Skeletal muscle satellite cell (primary cell): ENCODE data around the gene KRTAP5-2.
A peak's percentile ranks its signal among the peaks of the same experiment; 100 is the strongest.

Experiments
- H3K27me3 ChIP-seq: 2 replicates; pipeline ENCODE4 v1.7.0; 2013; ENCODE audit warnings: low read length; ENCODE audit not compliant: control insufficient read depth, insufficient read depth
- H3K36me3 ChIP-seq: 2 replicates; pipeline ENCODE4 v1.7.0; 2013; ENCODE audit warnings: mild to moderate bottlenecking, control low read depth, low read length; ENCODE audit not compliant: insufficient read depth
- H3K4me1 ChIP-seq: 2 replicates; pipeline ENCODE4 v1.7.0; 2013; ENCODE audit warnings: low read length; ENCODE audit not compliant: control insufficient read depth, insufficient read depth
- H3K4me2 ChIP-seq: 2 replicates; pipeline ENCODE4 v1.7.0; 2013; ENCODE audit warnings: mild to moderate bottlenecking, low read length
- H3K4me3 ChIP-seq: 2 replicates; pipeline ENCODE4 v1.7.0; 2013; ENCODE audit warnings: low read length
- H3K9ac ChIP-seq: 2 replicates; pipeline ENCODE4 v1.7.0; 2013; ENCODE audit warnings: mild to moderate bottlenecking, low read depth, low read length, moderate library complexity
- H3K9me3 ChIP-seq: replicated peaks from 2 replicates; pipeline ENCODE4 v1.7.0; 2013; ENCODE audit warnings: mild to moderate bottlenecking, control low read depth, low read length

KRTAP5-2 gene

GRCh38 chr11:1564535-1565172 is 33.4 kb downstream of the KRTAP5-2 start:
- peaks cover 12% of the 10 kb centered on the region for H3K27me3 ChIP-seq

GRCh38 chr11:1563697-1564534 is 34.2 kb downstream of the KRTAP5-2 start:
- no peak overlapping the region for H3K4me2 ChIP-seq
- H3K4me3 ChIP-seq, result no peak overlapping the region
- peaks cover 9% of the 10 kb centered on the region for H3K27me3 ChIP-seq
- H3K9ac ChIP-seq, result no peak overlapping the region
- H3K4me1 ChIP-seq, result peaks cover 18% of the 10 kb centered on the region
- H3K9me3 ChIP-seq, result no peaks in the 10 kb centered on the region
- no peaks in the 10 kb centered on the region for H3K36me3 ChIP-seq

More at GRCh38 chr11:1564535-1565172, 33.4 kb downstream of the KRTAP5-2 start:
- Histone ChIP-seq H3K9me3 (no peaks in the 10 kb centered on the region), H3K9ac (no peak overlapping the region), H3K4me2 (no peak overlapping the region), H3K4me3 (no peak overlapping the region), H3K4me1 (peaks cover 11% of the 10 kb centered on the region), H3K36me3 (no peaks in the 10 kb centered on the region)

- peaks cover 9% of the 10 kb centered on the region for H3K27me3 ChIP-seq
- no peak overlapping the region for H3K4me2 ChIP-seq
- H3K9me3 ChIP-seq, result no peaks in the 10 kb centered on the region
- H3K36me3 ChIP-seq, result no peaks in the 10 kb centered on the region
- H3K4me1 ChIP-seq, result peaks cover 25% of the 10 kb centered on the region
- H3K4me3 ChIP-seq, result no peak overlapping the region
- no peak overlapping the region for H3K9ac ChIP-seq
Measured at GRCh38 chr11:1563149-1563638, 34.9 kb downstream of the KRTAP5-2 start.

- H3K4me2 ChIP-seq, result no peak overlapping the region
- peaks cover 26% of the 10 kb centered on the region for H3K4me1 ChIP-seq
- no peak overlapping the region for H3K4me3 ChIP-seq
- H3K27me3 ChIP-seq, result peaks cover 9% of the 10 kb centered on the region
- no peaks in the 10 kb centered on the region for H3K36me3 ChIP-seq
- H3K9me3 ChIP-seq, result no peaks in the 10 kb centered on the region
- H3K9ac ChIP-seq, result no peak overlapping the region
Measured at GRCh38 chr11:1562469-1563148, 35.5 kb downstream of the KRTAP5-2 start.

GRCh38 chr11:1561955-1562354 is 36.1 kb downstream of the KRTAP5-2 start:
- Histone ChIP-seq H3K9me3 (no peaks in the 10 kb centered on the region), H3K4me1 (peaks cover 26% of the 10 kb centered on the region), H3K4me2 (no peak overlapping the region), H3K9ac (no peak overlapping the region), H3K27me3 (peaks cover 9% of the 10 kb centered on the region), H3K36me3 (no peaks in the 10 kb centered on the region), H3K4me3 (no peak overlapping the region)

GRCh38 chr11:1561266-1561665 is 36.8 kb downstream of the KRTAP5-2 start:
- Histone ChIP-seq H3K36me3 (no peaks in the 10 kb centered on the region), H3K9me3 (no peaks in the 10 kb centered on the region), H3K27me3 (peaks cover 9% of the 10 kb centered on the region), H3K4me1 (peaks cover 26% of the 10 kb centered on the region), H3K4me3 (no peak overlapping the region), H3K9ac (no peak overlapping the region), H3K4me2 (no peak overlapping the region)

- Histone ChIP-seq H3K4me1 (peaks cover 26% of the 10 kb centered on the region), H3K4me3 (no peak overlapping the region), H3K27me3 (peaks cover 5% of the 10 kb centered on the region), H3K9me3 (no peaks in the 10 kb centered on the region), H3K9ac (no peak overlapping the region), H3K4me2 (no peak overlapping the region), H3K36me3 (no peaks in the 10 kb centered on the region)
Measured at GRCh38 chr11:1560649-1561251, 37.3 kb downstream of the KRTAP5-2 start.

GRCh38 chr11:1560002-1560648 is 38.0 kb downstream of the KRTAP5-2 start:
- Histone ChIP-seq H3K27me3 (no peaks in the 10 kb centered on the region), H3K9me3 (no peaks in the 10 kb centered on the region), H3K9ac (no peak overlapping the region), H3K4me1 (peaks cover 26% of the 10 kb centered on the region), H3K4me3 (no peak overlapping the region), H3K36me3 (no peaks in the 10 kb centered on the region), H3K4me2 (peak overlapping the region; percentile 48)

GRCh38 chr11:1559111-1559951 is 38.8 kb downstream of the KRTAP5-2 start:
- Histone ChIP-seq H3K9ac (peak overlapping the region; percentile 11), H3K27me3 (no peaks in the 10 kb centered on the region), H3K36me3 (no peaks in the 10 kb centered on the region)

GRCh38 chr11:1558775-1559110 is 39.4 kb downstream of the KRTAP5-2 start:
- peak overlapping the region; percentile 15 for H3K4me3 ChIP-seq
- H3K4me1 ChIP-seq, result peaks cover 19% of the 10 kb centered on the region

More at GRCh38 chr11:1559111-1559951, 38.8 kb downstream of the KRTAP5-2 start:
- Histone ChIP-seq H3K4me2 (peak overlapping the region; percentile 48), H3K4me1 (peaks cover 22% of the 10 kb centered on the region), H3K9me3 (no peaks in the 10 kb centered on the region), H3K4me3 (no peak overlapping the region)

More at GRCh38 chr11:1558775-1559110, 39.4 kb downstream of the KRTAP5-2 start:
- Histone ChIP-seq H3K4me2 (peak overlapping the region; percentile 48), H3K9me3 (no peaks in the 10 kb centered on the region), H3K36me3 (no peaks in the 10 kb centered on the region), H3K9ac (peak overlapping the region; percentile 11), H3K27me3 (no peaks in the 10 kb centered on the region)
